Sciatic nerve (tissue), 2 donors: ENCODE data around the gene STK31. TPM values are rescaled to one million over a fixed set of nuclear protein-coding genes. Genes with fewer than 3 reads are reported as not detected.
"Not testable (repeated sequence)": the region's sequence is repeated elsewhere in the genome, so short reads cannot be mapped to it uniquely, and the experiment has no call there.

Experiments
- ATAC-seq: fragments of 200-7000 bp; cut with Tn5 transposase; one replicate; pipeline ENCODE4 v1.9.1; 2020; ENCODE audit warnings: mild to moderate bottlenecking, moderate library complexity
- DNase-seq: peaks from one replicate; pipeline ENCODE4 v3.0.0-alpha.2; 2020; ENCODE audit warnings: low spot score
- intact Hi-C: fragments of 100-400 bp; cut with DNase I; formaldehyde crosslinking; loops from one replicate; pipeline ENCODE4 v1.14.2; 2022
- total RNA-seq: library from RNA; stranded (reverse); fragmentation: NEBNext Ultra II Directional; extraction: Animal tissue kit (Norgen Biotek cat#: 25700); gene quantifications from one replicate; pipeline ENCODE4 v1.2.1, GENCODE V29; 2021
- donor health status: DM: no; HTN: no; CAD: no.
- donor health status: DM: no; HTN: no; CAD: no.

Gene STK31
- total RNA-seq, 1 donor from 2014 or later, result 1.8 TPM

DNA sequence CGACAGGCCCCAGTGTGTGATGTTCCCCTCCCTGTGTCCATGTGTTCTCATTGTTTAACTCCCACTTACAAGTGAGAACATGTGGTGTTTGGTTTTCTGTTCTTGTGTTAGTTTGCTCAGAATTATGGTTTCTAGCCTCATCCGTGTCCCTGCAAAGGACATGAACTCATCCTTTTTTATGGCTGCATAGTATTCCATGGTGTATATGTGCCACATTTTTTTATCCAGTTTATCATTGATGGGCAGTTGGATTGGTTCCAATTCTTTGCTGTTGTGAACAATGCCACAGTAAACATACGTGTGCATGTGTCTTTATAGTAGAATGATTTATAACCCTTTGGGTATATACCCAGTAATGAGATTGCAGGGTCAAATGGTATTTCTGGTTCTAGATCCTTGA lies 166.5 kb downstream of the STK31 start:
- intact Hi-C loops, ATAC-seq, DNase-seq: not testable (repeated sequence)

Other genes starting within 250 kb of the STK31 start
- 2.0 TPM for gene IGF2BP3, start 239.7 kb upstream of the STK31 start, total RNA-seq
- gene TRA2A, start 178.2 kb upstream of the STK31 start, total RNA-seq, result 97.9 TPM
- 15.5 TPM for gene CCDC126, start 112.8 kb upstream of the STK31 start, total RNA-seq
- 9.8 TPM for gene FAM221A, start 30.0 kb upstream of the STK31 start, total RNA-seq